ENCODE results near the gene NUDT16L1. TPM values are rescaled to one million over a fixed set of nuclear protein-coding genes. Genes with fewer than 3 reads are reported as not detected.

The NUDT16L1 gene
- total and polyA plus RNA-seq, 7 experiments from 2014 or later, result 42.8 to 133 (median 61.5) TPM

- H3K36me3 Mint-ChIP-seq, result peaks cover 0 to 13% (median 3%) of the 10 kb centered on the region in 5 donors
- no peaks in the 10 kb centered on the region for H3K27me3 Mint-ChIP-seq
- Histone ChIP-seq H3K4me1 (ENCODE audit: control insufficient read depth in 2 of 2, insufficient read depth in 2 of 2, low read length in 2 of 2) (peaks cover 14% of the 10 kb centered on the region in 2 donors), H3K36me3 (ENCODE audit: control insufficient read depth in 2 of 3, insufficient read depth in 3 of 3, low read length in 3 of 3) (peaks cover 0 to 61% (median 9%) of the 10 kb centered on the region in 3 experiments), H3K27me3 (ENCODE audit: control insufficient read depth in 2 of 2, insufficient read depth in 2 of 2, low read length in 2 of 2) (no peaks in the 10 kb centered on the region), H3K9me3 (ENCODE audit: control insufficient read depth in 2 of 3, low read length in 3 of 3) (no peaks in the 10 kb centered on the region), H3K27ac (ENCODE audit: low read depth, low read length) (peak overlapping the region; percentile 40), H3K4me3 (ENCODE audit: low read length) (no peak overlapping the region)
- no peaks in the 10 kb centered on the region for H3K9me3 Mint-ChIP-seq
- H3K4me3 Mint-ChIP-seq, result peak overlapping the region; percentile 59 to 91 (median 80)
- peak overlapping the region in 8 of 9 donors; percentile 36 to 76 (median 57) for H3K27ac Mint-ChIP-seq
- POLR2A ChIA-PET, result interaction anchor here (0.6 to 3.3 kb wide), 8 partner anchors 18 to 223 kb away, joined by 3 to 16 read pairs (median 5); partner anchors contain the start of genes ANKS3, DNAAF8 and MGRN1
- H3K4me1 Mint-ChIP-seq, result peaks cover 8 to 21% (median 14%) of the 10 kb centered on the region in 7 donors
- CTCF ChIA-PET, result interaction anchor here (0.9 to 1.3 kb wide), 3 partner anchors 13 to 79 kb away, joined by 3 read pairs; no protein-coding TSS in a partner anchor
- ATAC-seq (no peak), DNase-seq (no peak)
- intact Hi-C loops (cut with micrococcal nuclease), result loop anchor here in 1 of 2 donors (10.0 kb wide), 2 partner anchors 259 to 341 kb away; partner anchors contain the start of genes PAM16 and SEC14L5
Measured at GRCh38 chr16:4695473-4696171, 2.3 kb downstream of the NUDT16L1 start.

- H3K4me1 ChIP-seq (ENCODE audit: control insufficient read depth in 2 of 2, insufficient read depth in 2 of 2, low read length in 2 of 2), result peaks cover 14% of the 10 kb centered on the region in 2 donors
- Mint-ChIP-seq H3K4me3 (peak overlapping the region in 5 of 10 donors; percentile 17 to 91 (median 39)), H3K27me3 (no peaks in the 10 kb centered on the region), H3K36me3 (peaks cover 0 to 13% (median 3%) of the 10 kb centered on the region in 5 donors), H3K27ac (peak overlapping the region in 3 of 9 donors; percentile 19 to 38 (median 28)), H3K4me1 (peaks cover 6 to 21% (median 13%) of the 10 kb centered on the region in 7 donors), H3K9me3 (no peaks in the 10 kb centered on the region)
- ChIA-PET POLR2A (interaction anchor here (1.0 to 1.7 kb wide), 2 partner anchors 32 to 72 kb away, joined by 4 to 7 read pairs; partner anchors contain the start of gene MGRN1), CTCF (interaction anchor here (0.5 to 1.3 kb wide), 4 partner anchors 14 to 341 kb away, joined by 3 to 7 read pairs (median 4); no protein-coding TSS in a partner anchor)
- no peaks in the 10 kb centered on the region for H3K27me3 ChIP-seq (ENCODE audit: control insufficient read depth in 2 of 2, insufficient read depth in 2 of 2, low read length in 2 of 2)
- intact Hi-C loops (cut with micrococcal nuclease), result loop anchor here in 1 of 2 donors (10.0 kb wide), 2 partner anchors 258 to 342 kb away; partner anchors contain the start of genes PAM16 and SEC14L5
- peaks cover 0 to 69% (median 9%) of the 10 kb centered on the region in 3 experiments for H3K36me3 ChIP-seq (ENCODE audit: control insufficient read depth in 2 of 3, insufficient read depth in 3 of 3, low read length in 3 of 3)
- no peak for DNase-seq
- no peaks in the 10 kb centered on the region for H3K9me3 ChIP-seq (ENCODE audit: control insufficient read depth in 2 of 3, low read length in 3 of 3)
- no peak overlapping the region for H3K4me3 ChIP-seq (ENCODE audit: low read length)
- H3K27ac ChIP-seq (ENCODE audit: low read depth, low read length), result no peak overlapping the region
- ATAC-seq, result no peak
Measured at GRCh38 chr16:4696172-4696904, 3.0 kb downstream of the NUDT16L1 start.

GRCh38 chr16:4696905-4697847 lies 3.8 kb downstream of the NUDT16L1 start:
- Mint-ChIP-seq H3K4me1 (peaks cover 4 to 21% (median 11%) of the 10 kb centered on the region in 7 donors), H3K27ac (no peak overlapping the region), H3K4me3 (peak overlapping the region in 3 of 10 donors; percentile 14 to 39 (median 26)), H3K36me3 (peaks cover 0 to 13% (median 3%) of the 10 kb centered on the region in 5 donors), H3K27me3 (no peaks in the 10 kb centered on the region), H3K9me3 (no peaks in the 10 kb centered on the region)
- DNase-seq (no peak), ATAC-seq (no peak)
- Histone ChIP-seq H3K36me3 (ENCODE audit: control insufficient read depth in 2 of 3, insufficient read depth in 3 of 3, low read length in 3 of 3) (peaks cover 0 to 77% (median 9%) of the 10 kb centered on the region in 3 experiments), H3K27ac (ENCODE audit: low read depth, low read length) (no peak overlapping the region), H3K4me1 (ENCODE audit: control insufficient read depth in 2 of 2, insufficient read depth in 2 of 2, low read length in 2 of 2) (peaks cover 13 to 14% of the 10 kb centered on the region in 2 donors), H3K27me3 (ENCODE audit: control insufficient read depth in 2 of 2, insufficient read depth in 2 of 2, low read length in 2 of 2) (no peaks in the 10 kb centered on the region), H3K9me3 (ENCODE audit: control insufficient read depth in 2 of 3, low read length in 3 of 3) (no peaks in the 10 kb centered on the region), H3K4me3 (ENCODE audit: low read length) (no peak overlapping the region)
- intact Hi-C loops (cut with micrococcal nuclease), result loop anchor here in 1 of 2 donors (10.0 kb wide), 2 partner anchors 258 to 342 kb away; partner anchors contain the start of genes PAM16 and SEC14L5
- POLR2A ChIA-PET, result interaction anchor here (1.3 kb wide), 1 partner anchor 81 kb away, joined by 3 read pairs; no protein-coding TSS in a partner anchor
- CTCF ChIA-PET, result no interaction called here

GRCh38 chr16:4697848-4698291 lies 4.5 kb downstream of the NUDT16L1 start:
- no peaks in the 10 kb centered on the region for H3K27me3 Mint-ChIP-seq
- peaks cover 0 to 15% (median 7%) of the 10 kb centered on the region in 7 donors for H3K4me1 Mint-ChIP-seq
- CTCF ChIA-PET, result no interaction called here
- no peak overlapping the region for H3K27ac Mint-ChIP-seq
- peaks cover 0 to 13% (median 3%) of the 10 kb centered on the region in 5 donors for H3K36me3 Mint-ChIP-seq
- DNase-seq (no peak), ATAC-seq (no peak)
- H3K4me1 ChIP-seq (ENCODE audit: control insufficient read depth in 2 of 2, insufficient read depth in 2 of 2, low read length in 2 of 2), result peaks cover 7 to 9% of the 10 kb centered on the region in 2 donors
- H3K4me3 Mint-ChIP-seq, result no peak overlapping the region
- H3K9me3 Mint-ChIP-seq, result no peaks in the 10 kb centered on the region
- intact Hi-C loops (cut with micrococcal nuclease), result loop anchor here in 1 of 2 donors (10.0 kb wide), 2 partner anchors 257 to 343 kb away; partner anchors contain the start of genes PAM16 and SEC14L5
- no peak overlapping the region for H3K27ac ChIP-seq (ENCODE audit: low read depth, low read length)
- no peak overlapping the region for H3K4me3 ChIP-seq (ENCODE audit: low read length)
- POLR2A ChIA-PET, result interaction anchor here (1.0 to 1.3 kb wide), 2 partner anchors 30 to 82 kb away, joined by 3 read pairs; no protein-coding TSS in a partner anchor
- H3K9me3 ChIP-seq (ENCODE audit: control insufficient read depth in 2 of 3, low read length in 3 of 3), result no peaks in the 10 kb centered on the region
- H3K36me3 ChIP-seq (ENCODE audit: control insufficient read depth in 2 of 3, insufficient read depth in 3 of 3, low read length in 3 of 3), result peaks cover 0 to 84% (median 9%) of the 10 kb centered on the region in 3 experiments
- H3K27me3 ChIP-seq (ENCODE audit: control insufficient read depth in 2 of 2, insufficient read depth in 2 of 2, low read length in 2 of 2), result no peaks in the 10 kb centered on the region

- H3K4me3 ChIP-seq (ENCODE audit: low read length), result no peak overlapping the region
- peaks cover 0 to 87% (median 9%) of the 10 kb centered on the region in 3 experiments for H3K36me3 ChIP-seq (ENCODE audit: control insufficient read depth in 2 of 3, insufficient read depth in 3 of 3, low read length in 3 of 3)
- intact Hi-C loops (cut with micrococcal nuclease), result loop anchor here in 1 of 2 donors (10.0 kb wide), 2 partner anchors 256 to 344 kb away; partner anchors contain the start of genes PAM16 and SEC14L5
- no peaks in the 10 kb centered on the region for H3K27me3 Mint-ChIP-seq
- H3K27ac Mint-ChIP-seq, result no peak overlapping the region
- ChIA-PET POLR2A (interaction anchor here (1.0 to 1.3 kb wide), 2 partner anchors 30 to 83 kb away, joined by 3 read pairs; no protein-coding TSS in a partner anchor), CTCF (no interaction called here)
- DNase-seq (no peak), ATAC-seq (no peak)
- peaks cover 0 to 13% (median 3%) of the 10 kb centered on the region in 5 donors for H3K36me3 Mint-ChIP-seq
- no peak overlapping the region for H3K27ac ChIP-seq (ENCODE audit: low read depth, low read length)
- peaks cover 5 to 8% of the 10 kb centered on the region in 2 donors for H3K4me1 ChIP-seq (ENCODE audit: control insufficient read depth in 2 of 2, insufficient read depth in 2 of 2, low read length in 2 of 2)
- H3K4me3 Mint-ChIP-seq, result no peak overlapping the region
- no peaks in the 10 kb centered on the region for H3K27me3 ChIP-seq (ENCODE audit: control insufficient read depth in 2 of 2, insufficient read depth in 2 of 2, low read length in 2 of 2)
- peaks cover 0 to 15% (median 7%) of the 10 kb centered on the region in 7 donors for H3K4me1 Mint-ChIP-seq
- no peaks in the 10 kb centered on the region for H3K9me3 ChIP-seq (ENCODE audit: control insufficient read depth in 2 of 3, low read length in 3 of 3)
- H3K9me3 Mint-ChIP-seq, result no peaks in the 10 kb centered on the region
Measured at GRCh38 chr16:4698321-4699045, 5.1 kb downstream of the NUDT16L1 start.
